ENCODE measurements around the gene NINJ1.

The NINJ1 gene

DNA sequence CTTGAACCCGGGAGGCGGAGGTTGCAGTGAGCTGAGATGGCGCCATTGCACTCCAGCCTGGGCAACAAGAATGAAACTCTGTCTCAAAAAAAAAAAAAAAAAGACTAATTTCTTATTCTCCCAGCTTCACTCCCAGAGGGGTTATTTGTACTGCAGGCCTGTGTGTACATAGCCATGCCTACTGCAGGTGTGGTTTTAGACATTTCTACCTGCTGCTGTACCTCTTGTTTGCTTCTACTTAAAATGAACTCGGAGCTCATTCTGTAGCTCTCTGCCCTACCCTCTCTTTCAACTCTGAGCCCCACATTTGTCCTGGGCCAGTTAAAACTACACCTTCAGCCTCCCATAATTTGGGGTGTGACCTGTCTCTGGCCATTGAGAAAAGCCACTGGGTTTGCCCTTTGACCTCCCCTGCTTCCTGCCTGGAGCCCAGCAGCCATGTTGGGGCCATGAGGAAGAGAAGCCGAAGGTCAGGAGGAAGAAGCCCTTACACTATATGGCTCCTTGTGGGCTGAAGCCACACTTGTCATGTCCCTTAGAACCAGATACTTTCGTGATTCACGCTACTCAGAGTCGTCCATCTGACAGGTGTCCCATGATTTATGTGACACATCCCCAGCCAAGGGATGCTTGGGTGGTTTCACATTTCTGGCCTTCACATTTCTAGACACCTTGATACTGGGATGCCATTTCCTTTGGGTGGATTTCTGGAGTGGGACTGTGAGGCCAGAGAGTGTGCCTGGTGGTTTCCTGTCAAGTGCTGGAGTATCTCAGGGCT lies 47.4 kb downstream of the NINJ1 start:
- DNase-seq (ENCODE audit: low read depth in 2 of 2) = no peak

DNA sequence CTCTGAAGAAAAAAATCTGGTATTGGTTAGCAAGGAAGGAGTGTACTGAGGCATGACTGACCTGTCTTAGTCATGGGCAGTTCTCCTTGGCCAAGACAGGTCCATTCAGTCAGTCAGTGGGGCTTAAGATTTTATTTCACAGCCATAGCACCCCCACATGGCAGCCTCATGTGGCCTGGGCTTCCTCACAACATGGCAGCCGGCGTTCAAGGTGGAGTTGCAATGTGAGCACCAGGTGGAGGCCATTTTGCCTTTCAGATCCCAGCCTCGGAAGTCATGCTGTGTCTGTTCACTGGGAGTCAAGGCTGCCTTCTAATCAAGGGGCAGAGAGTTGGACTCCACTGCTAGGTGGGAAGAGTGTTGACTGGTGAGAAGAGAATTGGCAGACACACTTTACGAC lies 48.4 kb downstream of the NINJ1 start:
- no peak for DNase-seq (ENCODE audit: low read depth in 2 of 2)

GRCh38 chr9:93084471-93084881 lies 49.6 kb downstream of the NINJ1 start:
- no peak for DNase-seq (ENCODE audit: low read depth in 2 of 2)

DNA sequence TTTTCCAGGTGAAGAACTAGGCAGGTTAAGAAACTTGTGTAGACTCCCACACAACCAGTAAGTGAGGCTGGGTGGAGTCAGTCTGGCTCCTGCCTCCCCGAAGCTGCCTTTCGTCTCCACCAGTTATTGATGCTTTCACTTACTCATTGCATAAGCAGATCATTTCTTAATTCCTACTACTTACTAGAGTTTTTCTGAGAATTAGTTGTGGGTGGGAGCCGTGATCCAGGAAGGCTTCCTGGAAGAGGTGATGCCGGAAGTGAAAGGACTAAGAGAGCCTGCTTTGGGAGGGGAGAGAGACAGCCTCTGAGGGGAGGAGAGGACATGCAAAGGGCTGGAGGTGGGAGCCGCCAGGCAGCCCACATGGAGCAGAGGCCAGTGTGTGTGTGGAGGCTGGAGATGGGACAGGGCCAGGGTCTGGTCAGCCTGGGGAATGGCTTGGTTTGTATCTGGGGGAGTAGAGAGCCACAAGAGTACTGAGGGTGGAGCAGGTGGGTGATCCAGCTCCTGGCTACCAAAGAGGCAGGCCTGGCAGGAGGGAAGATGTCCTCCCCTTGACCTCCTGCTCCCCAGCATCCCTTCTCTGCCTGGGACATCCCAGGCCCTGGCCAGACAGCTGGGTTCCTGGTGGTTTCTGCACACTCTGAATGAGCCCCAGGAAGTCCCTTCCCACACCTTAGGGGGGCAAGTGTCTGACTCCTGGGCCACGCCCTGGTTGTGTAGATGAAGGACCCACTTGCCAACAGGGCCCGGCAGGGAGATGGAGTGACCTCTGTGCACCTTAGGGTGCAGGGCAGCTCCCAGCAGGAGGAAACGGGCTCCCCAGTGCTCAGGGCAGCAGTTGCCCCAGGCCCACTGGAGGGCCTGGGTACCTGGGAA lies 50.2 kb downstream of the NINJ1 start:
- no peak for DNase-seq (ENCODE audit: low read depth in 2 of 2)

DNA sequence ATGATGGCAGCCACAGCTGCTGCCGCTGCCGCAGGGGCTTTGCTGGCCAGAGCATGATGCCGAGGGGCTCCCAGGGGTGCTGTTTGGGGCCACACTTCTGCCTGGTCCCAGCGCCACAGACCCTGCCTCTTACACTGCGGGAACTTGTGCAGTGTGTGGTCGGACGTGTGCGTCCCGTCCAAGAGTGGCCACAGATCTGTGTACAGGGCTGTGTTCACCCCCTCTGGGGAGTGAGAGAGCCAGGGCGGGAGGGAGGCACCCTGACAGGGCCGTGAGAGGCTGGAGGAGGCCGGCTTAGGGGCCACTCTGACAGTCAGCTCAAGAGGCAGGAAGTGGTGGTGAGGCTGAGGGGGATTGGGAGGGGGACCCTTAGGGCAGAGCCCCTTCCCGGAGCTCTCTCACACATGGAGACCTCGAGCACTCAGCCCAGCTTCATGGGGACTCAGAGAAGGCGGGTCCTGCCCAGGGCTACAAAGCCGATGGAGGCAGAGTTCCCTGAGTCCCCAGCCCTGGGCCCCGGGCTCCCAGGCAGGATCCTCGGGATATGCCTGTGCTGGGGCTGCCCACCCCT lies 51.1 kb downstream of the NINJ1 start:
- no peak for DNase-seq (ENCODE audit: low read depth in 2 of 2)

DNA sequence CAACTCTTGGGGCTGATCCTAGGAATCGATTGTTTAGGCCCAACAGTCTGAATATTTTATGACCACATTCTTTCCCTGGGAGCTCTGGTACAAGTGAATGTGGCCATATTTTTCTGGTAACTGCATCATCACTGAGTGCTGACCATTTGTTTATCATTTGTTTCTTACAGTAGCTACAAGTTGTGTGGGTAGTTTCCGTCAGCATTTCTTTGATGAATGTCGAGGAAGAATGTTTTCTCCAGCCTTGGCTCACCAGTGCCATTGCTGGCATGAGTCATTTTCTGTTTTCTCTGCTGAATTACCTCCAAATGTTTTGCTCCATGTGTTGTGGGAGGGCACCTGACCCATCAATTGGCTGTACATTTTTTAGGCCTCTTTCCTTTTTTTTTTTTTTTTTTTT lies 52.1 kb downstream of the NINJ1 start:
- no peak for DNase-seq (ENCODE audit: low read depth in 2 of 2)

DNA sequence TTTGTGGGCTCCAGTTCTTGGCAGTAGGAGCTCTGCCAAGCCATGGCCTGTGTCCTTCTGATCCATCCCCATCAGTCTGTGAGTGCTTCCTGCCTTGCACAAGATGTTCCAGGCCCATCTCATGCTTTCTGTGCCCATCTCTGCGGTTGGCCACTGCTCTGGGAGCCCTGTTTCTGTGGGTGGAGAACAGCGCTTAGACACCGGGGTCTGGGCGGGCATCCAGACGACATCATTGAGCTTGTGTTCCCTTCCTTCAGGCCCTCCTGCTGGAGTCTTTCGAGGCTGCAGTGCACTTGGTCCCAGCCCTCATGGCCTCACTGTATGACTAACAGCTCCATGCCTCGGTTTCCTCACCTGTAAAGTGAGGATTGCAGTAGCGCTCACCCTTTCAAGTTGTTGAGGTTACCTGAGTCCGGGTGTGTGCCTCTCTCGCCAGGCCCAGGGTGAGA lies 52.9 kb downstream of the NINJ1 start:
- no peak for DNase-seq (ENCODE audit: low read depth in 2 of 2)

- no peak for DNase-seq (ENCODE audit: low read depth in 2 of 2)
Observed at GRCh38 chr9:93080406-93080805, 53.6 kb downstream of the NINJ1 start.

DNA sequence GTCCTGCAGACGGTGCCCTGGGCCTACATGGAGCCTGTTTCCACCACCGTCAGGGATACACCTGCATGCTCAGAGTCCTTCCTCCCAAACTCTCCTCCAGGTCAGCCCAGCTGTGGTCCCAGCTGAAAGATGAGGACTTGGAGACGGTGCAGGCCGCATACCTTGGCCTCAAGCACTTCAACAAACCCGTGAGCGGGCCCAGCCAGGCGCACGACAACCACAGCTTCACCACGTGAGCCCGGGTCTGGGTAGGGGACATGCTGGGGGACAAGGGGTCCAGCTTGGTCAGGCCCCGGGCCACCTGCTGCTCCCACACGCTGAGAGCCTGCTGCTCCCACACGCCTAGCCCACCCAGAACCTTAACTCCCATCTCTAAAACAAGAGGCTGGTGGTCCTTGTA lies 54.7 kb downstream of the NINJ1 start:
- DNase-seq (ENCODE audit: low read depth in 2 of 2) = no peak

- DNase-seq (ENCODE audit: low read depth in 2 of 2) = no peak
Observed at GRCh38 chr9:93077811-93078210, 56.2 kb downstream of the NINJ1 start.

DNA sequence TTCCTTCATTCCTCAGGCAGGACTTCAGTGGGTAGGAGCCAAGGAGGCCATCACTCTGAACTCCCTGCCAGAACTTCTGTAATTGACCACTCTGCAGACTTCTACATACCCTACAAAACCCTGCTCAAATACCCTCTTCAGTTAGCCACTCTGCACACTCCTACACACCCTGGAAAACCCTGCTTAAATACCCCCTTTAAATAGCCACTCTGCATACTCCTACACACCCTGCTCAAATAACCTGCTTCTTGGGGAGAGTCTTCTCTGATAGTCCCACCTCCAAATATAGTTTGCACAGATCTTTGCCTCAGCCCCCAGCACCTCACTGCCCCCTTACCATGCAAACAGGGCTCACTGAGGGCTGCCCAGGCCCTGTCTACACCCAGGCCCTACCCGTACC lies 56.7 kb downstream of the NINJ1 start:
- no peak for DNase-seq (ENCODE audit: low read depth in 2 of 2)

- no peak for DNase-seq (ENCODE audit: low read depth in 2 of 2)
Observed at GRCh38 chr9:93076792-93077128, 57.3 kb downstream of the NINJ1 start.

GRCh38 chr9:93076101-93076791 lies 57.8 kb downstream of the NINJ1 start:
- DNase-seq (ENCODE audit: low read depth in 2 of 2) = no peak

DNA sequence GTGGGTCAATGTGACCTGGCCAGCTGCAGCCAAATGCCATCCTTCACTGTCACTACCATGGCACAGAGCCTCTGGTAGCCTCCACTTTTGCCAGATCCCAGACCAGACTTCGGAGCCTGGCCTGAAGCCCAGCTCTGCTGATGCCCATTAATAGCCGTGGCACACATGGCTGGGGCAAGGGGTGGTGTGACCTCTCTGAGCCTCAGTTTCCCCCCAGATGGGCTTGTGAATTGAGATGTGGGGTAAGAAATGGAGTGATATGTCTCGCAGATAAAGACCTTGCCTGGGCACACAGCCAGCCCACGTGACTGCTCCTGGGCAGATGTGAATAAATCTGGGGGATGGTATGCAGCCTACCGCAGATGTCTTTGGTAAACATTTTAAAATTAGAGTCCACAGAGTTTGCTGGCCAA lies 61.7 kb downstream of the NINJ1 start:
- DNase-seq (ENCODE audit: low read depth in 2 of 2) = no peak
